DND-41 (cell line): ENCODE results near the gene UBE2D3.

Source experiments
- ATAC-seq: fragments of 200-7000 bp; cut with Tn5 transposase; 3 replicates; pipeline ENCODE4 v1.9.1; 2021; ENCODE audit warnings: low read depth; ENCODE audit not compliant: insufficient read depth
- DNase-seq: peaks from one replicate; pipeline ENCODE4 v3.0.0-alpha.2; 2020
- H2AFZ ChIP-seq: 2 replicates; pipeline ENCODE4 v1.6.0; 2012; ENCODE audit warnings: low read depth, low read length
- H3K27ac ChIP-seq: 2 replicates; pipeline ENCODE4 v1.5.1; 2012; ENCODE audit warnings: low read length, inconsistent platforms
- H3K27me3 ChIP-seq: fragments of 200-600 bp; sonication (generic); 2 replicates; pipeline ENCODE4 v1.6.0; 2012; ENCODE audit warnings: low read length, mild to moderate bottlenecking, inconsistent platforms; ENCODE audit not compliant: insufficient read depth, poor library complexity
- H3K36me3 ChIP-seq: 2 replicates; pipeline ENCODE4 v1.5.1; 2012; ENCODE audit warnings: low read length, inconsistent platforms; ENCODE audit not compliant: insufficient read depth
- H3K4me1 ChIP-seq: 2 replicates; pipeline ENCODE4 v1.5.1; 2012; ENCODE audit warnings: mild to moderate bottlenecking, low read length; ENCODE audit not compliant: insufficient read depth
- H3K4me2 ChIP-seq: 2 replicates; pipeline ENCODE4 v1.6.0; 2012; ENCODE audit warnings: mild to moderate bottlenecking, moderate library complexity, low read length, inconsistent platforms; ENCODE audit not compliant: insufficient read depth
- H3K4me3 ChIP-seq, 2 experiments: fragments of 200-600 bp in 1 of 2; shearing (Covaris generic) in 1 of 2; 2 replicates each; pipeline ENCODE4 v1.5.1; 2012 to 2016; ENCODE audit warnings: inconsistent platforms in 2 of 2, low read length in 2 of 2, mild to moderate bottlenecking in 2 of 2, low read depth in 1 of 2, moderate library complexity in 1 of 2
- H3K79me2 ChIP-seq: 2 replicates; pipeline ENCODE4 v1.6.0; 2012; ENCODE audit warnings: low read length, inconsistent platforms; ENCODE audit not compliant: insufficient read depth
- H3K9ac ChIP-seq: 2 replicates; pipeline ENCODE4 v1.6.0; 2012; ENCODE audit warnings: low read depth, mild to moderate bottlenecking, inconsistent platforms, low read length, moderate library complexity
- H3K9me3 ChIP-seq: 2 replicates; pipeline ENCODE4 v1.5.1; 2012; ENCODE audit warnings: low read length, moderate library complexity, mild to moderate bottlenecking, inconsistent platforms; ENCODE audit not compliant: insufficient read depth, severe bottlenecking
- H4K20me1 ChIP-seq: 2 replicates; pipeline ENCODE4 v1.6.0; 2012; ENCODE audit warnings: low read length; ENCODE audit not compliant: insufficient read depth
- CTCF ChIP-seq: IDR thresholded peaks from 2 replicates; pipeline ENCODE4 v1.5.1; 2012; ENCODE audit warnings: borderline replicate concordance, low read length, moderate library complexity, mild to moderate bottlenecking; ENCODE audit not compliant: poor library complexity, severe bottlenecking; ENCODE audit errors: extremely low read depth
- EZH2 ChIP-seq: IDR thresholded peaks from 3 replicates; pipeline ENCODE4 v1.6.1; 2012; ENCODE audit warnings: borderline replicate concordance, low read depth, mild to moderate bottlenecking, moderate library complexity, low read length, inconsistent platforms; ENCODE audit not compliant: severe bottlenecking

The UBE2D3 gene

GRCh38 chr4:102772738-102773340, 54.5 kb downstream of the UBE2D3 start:
- Histone ChIP-seq H3K36me3 (no peaks in the 10 kb centered on the region), H3K4me3 (no peak overlapping the region), H3K4me2 (no peak overlapping the region), H2AFZ (no peak overlapping the region), H4K20me1 (no peaks in the 10 kb centered on the region), H3K9ac (no peak overlapping the region), H3K9me3 (no peaks in the 10 kb centered on the region), H3K4me1 (no peaks in the 10 kb centered on the region), H3K27me3 (no peaks in the 10 kb centered on the region), H3K79me2 (no peaks in the 10 kb centered on the region), H3K27ac (no peak overlapping the region)
- ATAC-seq (no peak), DNase-seq (no peak)
- TF ChIP-seq EZH2 (no peak), CTCF (no peak)

- H3K79me2 ChIP-seq = 0 out of 2 replicates have a peak, but pooled peaks cover 6% of the 10 kb centered on the region
- no peaks in the 10 kb centered on the region for H3K36me3 ChIP-seq
- DNase-seq (no peak), ATAC-seq (no peak)
- H3K27ac ChIP-seq = no peak overlapping the region
- TF ChIP-seq EZH2 = no peak
- TF ChIP-seq CTCF = no peak
- no peak overlapping the region for H3K4me3 ChIP-seq
- no peak overlapping the region for H3K4me2 ChIP-seq
- no peak overlapping the region for H2AFZ ChIP-seq
- no peaks in the 10 kb centered on the region for H3K9me3 ChIP-seq
- peaks cover 16% of the 10 kb centered on the region for H3K4me1 ChIP-seq
- no peaks in the 10 kb centered on the region for H3K27me3 ChIP-seq
- no peaks in the 10 kb centered on the region for H4K20me1 ChIP-seq
- H3K9ac ChIP-seq = no peak overlapping the region
These were observed 62.5 kb downstream of the UBE2D3 start for GRCh38 chr4:102764901-102765300.

- Histone ChIP-seq H2AFZ (peak overlapping the region; percentile 98), H3K9me3 (no peaks in the 10 kb centered on the region), H3K27me3 (no peaks in the 10 kb centered on the region), H3K4me3 (peak overlapping the region in 1 of 2 experiments; percentile 91; a peak in 2 of 4 replicates), H4K20me1 (no peaks in the 10 kb centered on the region), H3K9ac (peak overlapping the region; percentile 69; the same call in 1 of the 2 replicates), H3K79me2 (peaks cover 27% of the 10 kb centered on the region; the same call in 1 of the 2 replicates), H3K4me2 (peak overlapping the region; percentile 89), H3K4me1 (peaks cover 33% of the 10 kb centered on the region), H3K36me3 (no peaks in the 10 kb centered on the region), H3K27ac (no peak overlapping the region)
- no peak for ATAC-seq
- no peak for TF ChIP-seq EZH2
- no peak for TF ChIP-seq CTCF
- DNase-seq = no peak
These were observed 65.4 kb downstream of the UBE2D3 start for GRCh38 chr4:102761906-102762305.
